ENCODE data around the gene PPFIBP2. TPM values are rescaled to one million over a fixed set of nuclear protein-coding genes. Genes with fewer than 3 reads are reported as not detected.

Gene PPFIBP2
- total RNA-seq, 1 experiment from 2014 or later: 21.5 TPM

DNA sequence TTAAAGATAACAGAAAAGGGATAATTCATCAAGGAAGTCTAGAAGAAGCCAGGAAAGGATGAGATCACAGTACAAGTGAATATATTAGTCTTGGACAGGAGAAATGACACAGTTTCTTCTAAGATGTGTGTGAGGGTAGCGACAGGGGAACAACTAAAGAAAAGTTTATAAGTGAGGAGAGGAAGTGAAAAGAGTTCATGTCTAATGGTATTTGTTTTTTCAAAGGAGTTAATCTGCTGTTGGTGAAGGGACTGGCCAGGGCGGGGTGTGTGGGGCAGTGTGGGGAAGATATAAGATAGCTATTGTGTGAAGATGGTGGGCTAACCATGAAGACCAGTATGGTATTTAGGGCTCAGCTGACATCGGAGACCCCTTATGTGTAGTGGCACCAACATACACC lies 7.6 kb upstream of the PPFIBP2 start:
- in situ Hi-C loops (cut with HindIII; ENCODE audit: low pct_unique_long_range_greater_than_20kb, low sequenced_read_pairs): no loop called here
- no peak for DNase-seq (ENCODE audit: low read depth, low spot score)
- ATAC-seq: no peak
- BruUV-seq (replicated peaks): no TSS peak
- Histone ChIP-seq H3K27ac (ENCODE audit: low read length) (no peak overlapping the region), H3K4me1 (ENCODE audit: control insufficient read depth, insufficient read depth, low read length) (no peaks in the 10 kb centered on the region), H3K36me3 (ENCODE audit: control insufficient read depth, insufficient read depth, low read length) (no peaks in the 10 kb centered on the region), H3K27me3 (ENCODE audit: control insufficient read depth, insufficient read depth, low read length) (no peaks in the 10 kb centered on the region), H3K4me3 (ENCODE audit: low read depth in 2 of 2, low read length in 2 of 2) (no peak overlapping the region), H3K9me3 (ENCODE audit: control insufficient read depth, insufficient read depth, low read depth, low read length) (no peaks in the 10 kb centered on the region)
- intact Hi-C loops (cut with micrococcal nuclease; ENCODE audit: unreplicated experiment): no loop called here
- CTCF ChIA-PET: interaction anchor here (0.6 kb wide), 1 partner anchor 161 kb away, joined by 4 read pairs; no protein-coding TSS in a partner anchor
- TF ChIP-seq POLR2AphosphoS5 (IDR thresholded peaks at IDR 0.05; ENCODE audit: low read depth, low read length) (no peak), TCF7L2 (IDR thresholded peaks at IDR 0.05; ENCODE audit: low read depth, low read length) (no peak), SIN3A (IDR thresholded peaks at IDR 0.05; ENCODE audit: borderline replicate concordance, insufficient read depth, low read depth, low read length) (no peak), REST (IDR thresholded peaks at IDR 0.05; ENCODE audit: insufficient read depth in 1 of 2, low read depth in 2 of 2, low read length in 1 of 2) (no peak), CTCF (IDR thresholded peaks at IDR 0.05) (no peak)
- POLR2A ChIA-PET: no interaction called here

GRCh38 chr11:7508087-7508486 lies 5.7 kb upstream of the PPFIBP2 start:
- no peaks in the 10 kb centered on the region for H3K9me3 ChIP-seq (ENCODE audit: control insufficient read depth, insufficient read depth, low read depth, low read length)
- ChIA-PET POLR2A (no interaction called here), CTCF (no interaction called here)
- H3K27me3 ChIP-seq (ENCODE audit: control insufficient read depth, insufficient read depth, low read length): no peaks in the 10 kb centered on the region
- BruUV-seq (replicated peaks): no TSS peak
- peaks cover 8% of the 10 kb centered on the region; the same call in 1 of the 2 replicates for H3K4me1 ChIP-seq (ENCODE audit: control insufficient read depth, insufficient read depth, low read length)
- in situ Hi-C loops (cut with HindIII; ENCODE audit: low pct_unique_long_range_greater_than_20kb, low sequenced_read_pairs): no loop called here
- DNase-seq (ENCODE audit: low read depth, low spot score) (no peak), ATAC-seq (no peak)
- H3K27ac ChIP-seq (ENCODE audit: low read length): no peak overlapping the region
- H3K36me3 ChIP-seq (ENCODE audit: control insufficient read depth, insufficient read depth, low read length): no peaks in the 10 kb centered on the region
- TF ChIP-seq POLR2AphosphoS5 (IDR thresholded peaks at IDR 0.05; ENCODE audit: low read depth, low read length) (no peak), CTCF (IDR thresholded peaks at IDR 0.05) (no peak), REST (IDR thresholded peaks at IDR 0.05; ENCODE audit: insufficient read depth in 1 of 2, low read depth in 2 of 2, low read length in 1 of 2) (no peak), SIN3A (IDR thresholded peaks at IDR 0.05; ENCODE audit: borderline replicate concordance, insufficient read depth, low read depth, low read length) (no peak), TCF7L2 (IDR thresholded peaks at IDR 0.05; ENCODE audit: low read depth, low read length) (no peak)
- intact Hi-C loops (cut with micrococcal nuclease; ENCODE audit: unreplicated experiment): no loop called here
- H3K4me3 ChIP-seq (ENCODE audit: low read depth in 2 of 2, low read length in 2 of 2): no peak overlapping the region
